ACC112 (cell line): Measurements from ENCODE around the gene AMER3.

Experiments used
- H2AFZ ChIP-seq: fragments of 200-600 bp; sonication (generic); one replicate; pipeline ENCODE4 v1.6.0; 2017; ENCODE audit warnings: antibody characterized with exemption, low read length; ENCODE audit not compliant: unreplicated experiment
- H3K27ac ChIP-seq: fragments of 200-600 bp; sonication (generic); 2 replicates; pipeline ENCODE4 v1.5.1; 2014; ENCODE audit warnings: low read depth, mild to moderate bottlenecking, antibody characterized with exemption, low read length, moderate library complexity
- H3K27me3 ChIP-seq: fragments of 200-600 bp; sonication (generic); 2 replicates; pipeline ENCODE4 v1.6.1; 2014; ENCODE audit warnings: mild to moderate bottlenecking, antibody characterized with exemption, low read length, moderate library complexity, mixed read lengths; ENCODE audit not compliant: insufficient read depth
- H3K36me3 ChIP-seq: fragments of 200-600 bp; sonication (generic); 2 replicates; pipeline ENCODE4 v1.6.1; 2016; ENCODE audit warnings: mild to moderate bottlenecking, antibody characterized with exemption, low read length, moderate library complexity, mixed read lengths; ENCODE audit not compliant: insufficient read depth
- H3K4me1 ChIP-seq: fragments of 200-600 bp; sonication (generic); one replicate; pipeline ENCODE4 v1.6.1; 2016; ENCODE audit warnings: low read length, mixed read lengths; ENCODE audit not compliant: insufficient read depth, unreplicated experiment, control insufficient read depth
- H3K4me3 ChIP-seq: fragments of 200-600 bp; sonication (generic); 2 replicates; pipeline ENCODE4 v1.5.1; 2014; ENCODE audit warnings: mild to moderate bottlenecking, low read depth, low read length
- H3K79me2 ChIP-seq: fragments of 200-600 bp; sonication (generic); one replicate; pipeline ENCODE4 v1.6.0; 2016; ENCODE audit warnings: low read length; ENCODE audit not compliant: control insufficient read depth, unreplicated experiment, insufficient read depth

The AMER3 gene

DNA sequence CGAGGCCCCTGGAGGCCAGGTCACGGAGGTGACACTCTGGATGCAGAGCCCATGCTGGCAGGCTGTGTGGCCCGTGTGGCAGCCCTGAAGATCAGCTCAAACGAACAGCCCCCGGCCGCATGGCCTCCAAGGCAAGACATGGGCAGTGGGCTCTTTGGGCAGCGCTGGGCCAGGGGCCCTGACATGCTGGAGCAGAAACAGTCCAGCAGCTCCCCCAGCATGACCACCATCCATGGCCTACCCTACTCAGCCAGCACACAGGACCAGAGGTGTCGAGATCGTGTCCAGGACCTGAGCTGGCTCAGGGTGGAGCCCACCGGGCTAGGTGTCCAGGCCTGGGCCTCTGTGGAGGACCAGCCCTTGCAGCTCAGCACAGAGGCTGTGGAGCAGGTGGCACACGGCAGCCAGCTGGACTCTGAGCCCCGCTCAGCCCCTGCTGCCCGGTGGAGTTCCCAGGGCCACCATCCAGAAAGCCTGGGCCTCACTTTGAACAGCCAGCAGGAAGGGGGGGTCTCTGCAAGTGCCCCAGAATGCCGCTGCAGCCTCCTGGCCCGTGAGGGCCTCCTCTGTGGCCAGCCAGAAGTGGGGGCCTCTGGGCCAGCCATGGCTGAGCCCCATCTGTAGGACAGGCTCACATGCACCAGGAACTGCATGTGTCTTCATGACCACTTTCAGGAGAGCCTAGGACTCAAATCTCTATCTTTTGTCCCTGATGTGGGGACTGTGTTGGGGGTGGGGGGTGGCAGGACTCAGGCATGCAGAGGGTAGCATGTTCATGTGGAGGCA is 8.9 kb downstream of the AMER3 start:
- Histone ChIP-seq H3K36me3 (no peaks in the 10 kb centered on the region), H2AFZ (no peak overlapping the region), H3K4me3 (no peak overlapping the region), H3K27me3 (peaks cover 21% of the 10 kb centered on the region), H3K27ac (no peak overlapping the region), H3K4me1 (no peaks in the 10 kb centered on the region), H3K79me2 (no peaks in the 10 kb centered on the region)

DNA sequence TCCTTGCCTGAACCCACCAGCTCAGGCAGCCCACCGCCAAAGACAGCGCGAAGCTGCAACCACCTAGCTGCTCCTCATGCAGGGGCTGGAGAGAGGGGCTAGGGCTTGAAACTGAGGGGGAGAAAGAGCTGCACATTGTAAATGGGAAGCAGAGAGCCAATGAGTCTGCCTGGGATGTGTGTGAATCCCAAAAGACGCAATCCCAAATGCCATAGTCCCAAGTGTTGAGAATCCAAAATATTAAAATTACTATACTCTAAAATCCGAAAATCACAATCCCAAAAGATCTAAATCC is 9.4 kb downstream of the AMER3 start:
- H3K4me3 ChIP-seq: no peak overlapping the region

DNA sequence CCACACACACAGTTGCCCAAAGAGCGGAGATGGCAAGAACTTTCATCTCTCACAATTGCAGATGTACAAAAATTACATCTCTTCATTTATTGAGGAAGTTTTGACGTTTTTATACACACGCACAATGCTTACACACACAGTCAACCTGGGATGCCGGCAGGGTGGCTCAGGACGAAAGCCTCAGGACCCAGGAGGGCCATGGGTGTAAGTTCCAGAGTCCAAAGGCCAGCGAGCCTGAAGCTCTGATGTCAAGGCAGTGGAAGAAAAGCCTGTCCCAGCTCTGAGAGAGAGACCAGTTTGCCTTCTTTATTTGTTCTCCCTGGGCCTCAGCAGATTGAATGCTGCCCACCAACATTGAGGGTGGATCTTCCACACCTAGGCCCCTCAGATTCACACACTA is 10.1 kb downstream of the AMER3 start:
- Histone ChIP-seq H3K4me3 (no peak overlapping the region), H3K27ac (no peak overlapping the region), H2AFZ (no peak overlapping the region), H3K27me3 (peaks cover 10% of the 10 kb centered on the region; the same call in 1 of the 2 replicates), H3K36me3 (no peaks in the 10 kb centered on the region), H3K4me1 (no peaks in the 10 kb centered on the region), H3K79me2 (no peaks in the 10 kb centered on the region)

More for the DNA sequence above, 9.4 kb downstream of the AMER3 start:
- Histone ChIP-seq H3K27me3 (peaks cover 17% of the 10 kb centered on the region; the same call in 1 of the 2 replicates), H3K27ac (no peak overlapping the region), H3K79me2 (no peaks in the 10 kb centered on the region), H3K4me1 (no peaks in the 10 kb centered on the region), H2AFZ (no peak overlapping the region), H3K36me3 (no peaks in the 10 kb centered on the region)

DNA sequence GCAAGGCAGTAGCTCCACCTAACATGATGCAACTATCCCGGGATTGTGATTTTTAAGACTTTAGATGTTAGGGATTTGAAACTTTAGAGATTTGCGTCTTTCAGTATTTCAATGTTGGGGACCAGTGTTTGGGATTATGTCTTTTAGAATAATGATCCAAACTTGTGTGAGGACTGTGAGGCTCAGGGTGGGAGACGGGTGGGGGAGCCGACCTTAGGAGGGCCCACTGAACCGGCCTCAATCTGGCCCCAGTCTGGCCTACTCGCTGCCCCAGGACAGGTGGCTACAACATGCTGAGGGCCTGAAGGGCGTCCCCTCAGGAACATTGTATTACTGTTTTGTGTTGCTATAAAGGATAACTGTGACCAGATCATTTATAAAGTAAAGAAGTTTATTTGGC is 10.7 kb downstream of the AMER3 start:
- no peak overlapping the region for H3K27ac ChIP-seq
- H3K4me3 ChIP-seq: no peak overlapping the region
- no peaks in the 10 kb centered on the region for H3K36me3 ChIP-seq
- H3K4me1 ChIP-seq: no peaks in the 10 kb centered on the region
- no peak overlapping the region for H2AFZ ChIP-seq
- H3K27me3 ChIP-seq: peaks cover 6% of the 10 kb centered on the region; the same call in 1 of the 2 replicates
- no peaks in the 10 kb centered on the region for H3K79me2 ChIP-seq

DNA sequence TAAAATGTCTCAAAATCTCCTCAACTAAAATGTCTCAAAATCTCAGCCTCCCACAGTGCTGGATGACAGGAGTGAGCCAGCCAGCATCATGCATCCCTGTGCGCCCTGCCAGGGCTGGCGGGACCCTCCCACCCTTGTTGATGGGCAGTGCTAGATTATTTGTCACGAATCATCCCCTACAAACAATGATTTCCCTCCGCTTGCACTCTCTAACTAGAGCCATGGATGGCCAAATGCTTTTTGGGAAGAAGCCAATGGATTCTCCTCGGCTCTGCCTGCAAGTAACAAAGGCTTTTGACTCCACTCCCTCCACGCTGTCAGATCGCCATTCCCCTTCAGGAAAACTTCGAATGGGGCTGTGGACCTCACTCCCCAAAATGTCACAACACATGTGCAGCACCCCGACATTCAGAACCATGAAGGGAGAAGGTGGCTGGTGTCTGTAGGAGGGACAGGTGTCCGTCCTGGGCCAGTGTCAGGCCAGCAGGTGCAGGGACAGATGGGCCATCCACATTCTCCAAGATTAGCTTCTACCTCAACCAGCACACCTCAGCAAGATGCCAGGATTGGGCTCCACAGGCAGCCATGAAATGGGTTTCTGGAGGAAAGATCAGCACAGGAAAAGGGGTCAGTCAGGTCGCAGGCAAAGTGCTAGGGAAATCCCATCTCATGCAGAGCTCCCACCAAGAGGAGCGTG is 11.5 kb downstream of the AMER3 start:
- Histone ChIP-seq H3K27ac (no peak overlapping the region), H3K4me3 (no peak overlapping the region), H2AFZ (no peak overlapping the region), H3K27me3 (peaks cover 6% of the 10 kb centered on the region; the same call in 1 of the 2 replicates), H3K79me2 (no peaks in the 10 kb centered on the region), H3K4me1 (no peaks in the 10 kb centered on the region), H3K36me3 (no peaks in the 10 kb centered on the region)

DNA sequence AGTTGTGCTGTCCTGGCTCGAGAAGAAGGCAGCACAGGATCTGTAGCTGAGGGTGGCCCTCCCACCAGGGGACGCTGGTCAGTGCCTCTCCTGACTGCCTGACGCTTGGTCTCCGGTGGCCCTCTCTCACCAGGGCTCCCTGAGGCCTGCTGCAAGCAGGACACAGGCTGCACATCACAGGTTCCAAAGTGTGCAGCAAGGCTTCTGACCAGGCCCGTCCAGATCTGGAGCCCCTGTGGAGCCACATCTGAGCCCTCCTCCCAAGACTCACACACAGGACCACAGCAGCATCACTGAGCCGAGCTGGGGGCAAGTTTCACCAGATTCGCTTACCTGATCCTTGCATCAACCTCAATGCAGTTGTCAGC is 12.1 kb downstream of the AMER3 start:
- no peak overlapping the region for H3K4me3 ChIP-seq
- peaks cover 7% of the 10 kb centered on the region; the same call in 1 of the 2 replicates for H3K27me3 ChIP-seq
- H3K79me2 ChIP-seq: no peaks in the 10 kb centered on the region
- no peaks in the 10 kb centered on the region for H3K4me1 ChIP-seq
- no peak overlapping the region for H2AFZ ChIP-seq
- no peaks in the 10 kb centered on the region for H3K36me3 ChIP-seq
- no peak overlapping the region for H3K27ac ChIP-seq

DNA sequence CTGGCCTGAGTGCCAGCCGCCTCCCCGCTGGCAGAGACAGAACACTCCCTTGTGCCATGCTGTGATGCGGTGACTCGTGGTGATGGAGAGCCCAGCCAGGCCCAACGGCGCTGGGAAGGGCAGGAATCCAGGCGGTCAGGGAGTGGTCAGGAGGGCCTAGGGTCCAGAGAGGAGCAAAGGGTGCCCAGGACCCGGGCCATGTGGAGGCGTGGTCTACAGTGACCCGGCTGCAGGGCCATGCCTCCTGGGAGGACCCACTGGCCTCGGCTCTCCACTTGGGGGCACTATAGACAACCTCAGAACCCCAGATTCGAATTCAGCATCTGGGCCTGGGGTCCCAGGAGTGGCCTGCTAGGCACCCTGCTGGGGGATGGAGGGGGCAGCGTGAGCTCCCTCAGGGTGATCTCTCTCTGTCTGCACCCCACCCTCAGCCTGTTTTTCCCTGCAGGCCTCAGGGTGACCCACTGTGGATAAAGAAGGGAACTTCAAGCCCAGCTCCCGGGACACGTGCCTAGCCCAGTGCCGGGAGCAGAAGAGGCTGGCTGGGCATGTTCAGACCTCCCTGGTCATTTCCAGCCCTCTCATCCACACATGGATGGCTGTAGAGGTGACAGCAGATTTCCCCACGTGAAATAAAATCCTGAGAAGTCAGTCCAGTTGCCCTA is 13.0 kb downstream of the AMER3 start:
- no peaks in the 10 kb centered on the region for H3K79me2 ChIP-seq
- no peak overlapping the region for H3K27ac ChIP-seq
- H3K4me1 ChIP-seq: no peaks in the 10 kb centered on the region
- H3K36me3 ChIP-seq: no peaks in the 10 kb centered on the region
- H3K4me3 ChIP-seq: no peak overlapping the region
- no peak overlapping the region for H2AFZ ChIP-seq
- peaks cover 9% of the 10 kb centered on the region; the same call in 1 of the 2 replicates for H3K27me3 ChIP-seq

DNA sequence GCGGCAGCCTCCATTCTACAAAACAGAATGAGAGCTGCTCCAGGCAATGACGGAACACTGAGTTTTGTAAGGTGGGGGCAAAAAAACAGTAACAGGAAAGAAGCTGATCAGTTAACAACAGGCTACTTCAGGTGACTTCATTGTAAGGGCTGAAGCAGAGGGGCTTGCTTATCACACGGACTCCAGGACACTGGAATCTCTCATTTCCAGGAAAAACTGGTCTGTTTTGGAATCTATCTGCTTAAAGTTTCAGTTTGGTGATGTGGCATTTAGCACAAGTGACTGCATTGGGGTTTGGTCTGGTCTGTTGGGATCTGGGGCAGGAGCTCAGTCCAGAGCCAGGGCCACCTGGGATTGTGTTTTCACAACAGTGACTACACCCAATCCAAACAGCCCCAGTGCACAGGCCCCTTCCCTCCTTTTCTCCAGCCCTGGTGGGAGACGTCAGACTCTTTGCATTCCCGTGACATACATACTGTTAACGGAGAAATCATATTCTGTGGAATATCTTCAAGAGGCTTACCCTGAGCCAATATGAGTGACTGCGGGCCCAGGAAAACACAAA is 14.1 kb downstream of the AMER3 start:
- no peak overlapping the region for H2AFZ ChIP-seq
- no peak overlapping the region for H3K4me3 ChIP-seq
- H3K79me2 ChIP-seq: no peaks in the 10 kb centered on the region
- H3K4me1 ChIP-seq: no peaks in the 10 kb centered on the region
- no peak overlapping the region for H3K27ac ChIP-seq
- H3K27me3 ChIP-seq: peaks cover 9% of the 10 kb centered on the region; the same call in 1 of the 2 replicates
- no peaks in the 10 kb centered on the region for H3K36me3 ChIP-seq

DNA sequence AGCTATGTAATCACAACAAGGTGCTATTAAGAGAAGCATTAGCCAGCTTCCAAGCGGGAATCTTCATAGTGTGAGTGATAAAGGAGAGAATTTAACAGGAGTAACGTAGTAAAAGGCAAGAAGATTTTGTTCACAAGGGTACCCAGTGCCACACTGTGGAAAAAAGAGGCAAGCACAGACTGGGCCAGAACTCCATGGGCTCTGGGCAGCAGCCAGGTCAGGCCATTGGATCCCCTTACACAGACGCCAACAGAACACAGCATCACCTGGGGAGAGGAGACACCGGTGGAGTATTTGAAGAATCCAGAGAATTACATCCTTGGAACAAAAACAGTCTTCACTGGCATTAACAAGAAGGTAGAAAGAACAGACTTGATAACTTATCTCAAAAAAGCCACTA is 21.2 kb downstream of the AMER3 start:
- peaks cover 22% of the 10 kb centered on the region; the same call in 1 of the 2 replicates for H3K27me3 ChIP-seq

DNA sequence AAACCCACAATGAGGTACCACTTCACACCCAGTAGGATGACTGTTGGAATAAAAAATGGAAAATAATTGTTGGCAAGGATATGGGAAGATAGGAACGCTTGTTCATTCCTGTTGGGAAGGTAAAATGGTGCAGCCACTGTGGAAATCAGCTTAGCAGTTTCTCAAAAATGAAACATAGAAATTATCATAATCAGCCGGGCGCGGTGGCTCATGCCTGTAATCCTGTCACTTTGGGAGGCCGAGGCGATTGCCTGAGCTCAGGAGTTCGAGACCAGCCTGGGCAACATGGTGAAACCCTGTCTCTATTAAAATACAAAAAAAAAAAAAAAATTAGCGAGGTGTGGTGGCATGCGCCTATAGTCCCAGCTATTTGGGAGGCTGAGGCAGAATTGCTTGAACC is 23.4 kb downstream of the AMER3 start:
- Histone ChIP-seq H3K27ac (no peak overlapping the region), H3K79me2 (no peaks in the 10 kb centered on the region), H3K27me3 (peaks cover 38% of the 10 kb centered on the region), H3K4me1 (no peaks in the 10 kb centered on the region), H2AFZ (no peak overlapping the region), H3K4me3 (no peak overlapping the region), H3K36me3 (no peaks in the 10 kb centered on the region)

More for the DNA sequence above, 21.2 kb downstream of the AMER3 start:
- no peak overlapping the region for H2AFZ ChIP-seq
- no peaks in the 10 kb centered on the region for H3K36me3 ChIP-seq
- H3K79me2 ChIP-seq: no peaks in the 10 kb centered on the region
- no peak overlapping the region for H3K27ac ChIP-seq
- H3K4me3 ChIP-seq: no peak overlapping the region
- no peaks in the 10 kb centered on the region for H3K4me1 ChIP-seq
